ENCODE results near the gene MEP1B.
"Not testable (repeated sequence)": the region's sequence is repeated elsewhere in the genome, so short reads cannot be mapped to it uniquely, and the experiment has no call there.

The MEP1B gene

DNA sequence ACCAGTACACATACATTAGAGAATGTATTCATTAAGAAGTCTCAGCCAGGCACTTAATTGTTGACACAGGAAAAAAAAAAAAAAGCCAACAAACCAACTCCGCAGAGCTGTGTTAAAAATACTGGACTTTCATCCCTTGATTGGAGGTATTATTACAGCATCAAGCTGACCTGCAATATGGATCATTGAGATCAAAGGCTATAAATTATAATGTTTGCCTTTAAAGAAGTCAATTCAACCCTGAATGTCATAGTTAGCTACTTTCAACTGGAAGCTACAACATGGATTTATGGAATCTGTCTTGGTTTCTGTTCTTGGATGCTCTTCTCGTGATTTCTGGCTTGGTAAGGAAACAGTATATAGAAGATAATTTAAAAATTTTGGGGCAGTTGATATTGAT, at the start of gene MEP1B:
Gene MEP1B, plus strand, starts transcription at position 250 of the 400 bp plus-strand sequence. Its CDS starts 32 bp downstream, at position 282.
- H4K20me1 ChIP-seq: no peaks in the 10 kb centered on the region
- no peaks in the 10 kb centered on the region for H3K4me1 ChIP-seq
- no peaks in the 10 kb centered on the region for H3K36me3 ChIP-seq
- H3K9me3 ChIP-seq (replicated peaks in 1 of 11): peaks cover 0 to 11% (median 0%) of the 10 kb centered on the region in 11 experiments; a peak in 5 of 22 replicates
- no peak within 1 kb of the TSS for H3K27ac ChIP-seq
- H3K9ac ChIP-seq: no peak within 1 kb of the TSS
- no peak within 1 kb of the TSS for H3K4me3 ChIP-seq
- H3K27me3 ChIP-seq: no peaks in the 10 kb centered on the region
- H3K4me2 ChIP-seq: no peak within 1 kb of the TSS
- TF ChIP-seq Cebpa-rat (IDR thresholded peaks at IDR 0.05): no peak

DNA sequence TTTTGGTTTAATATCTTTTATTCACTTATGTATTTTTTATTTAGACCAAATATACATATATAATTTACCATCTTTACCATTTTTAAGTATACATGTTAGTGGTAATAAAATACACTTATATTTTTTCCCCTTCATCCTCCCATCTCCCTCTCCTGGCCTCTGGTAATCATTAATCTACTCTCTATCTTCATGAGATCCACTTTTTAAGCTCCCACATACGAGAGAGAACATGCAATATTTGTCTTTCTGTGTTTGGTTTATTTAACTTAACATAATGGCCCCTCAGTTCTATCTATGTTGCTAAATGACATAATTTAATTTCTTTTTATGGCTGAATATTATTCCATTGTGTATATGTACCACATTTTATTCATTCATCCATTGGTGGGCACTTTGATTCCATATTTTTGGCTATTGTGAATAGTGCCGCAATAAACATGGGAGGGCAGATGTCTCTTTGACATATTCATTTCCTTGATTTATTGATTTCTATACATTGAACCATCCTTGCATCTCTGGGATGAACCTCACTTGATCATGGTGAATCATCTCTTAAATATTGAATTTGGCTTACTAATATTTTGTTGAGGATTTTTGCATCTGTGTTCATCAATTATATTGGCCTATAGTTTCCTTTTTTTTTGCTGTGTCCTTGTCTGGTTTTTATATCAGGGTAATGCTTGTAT, 41.5 kb upstream of the MEP1B start:
- H3K27ac ChIP-seq: no peak overlapping the region
- no peak for TF ChIP-seq Cebpa-rat (IDR thresholded peaks at IDR 0.05)
- no peak overlapping the region for H3K4me2 ChIP-seq
- H3K27me3 ChIP-seq: no peaks in the 10 kb centered on the region
- H3K9ac ChIP-seq: no peak overlapping the region
- peaks cover 0 to 16% (median 13%) of the 10 kb centered on the region in 11 experiments; a peak in 14 of 22 replicates for H3K9me3 ChIP-seq (replicated peaks in 1 of 11)
- H3K36me3 ChIP-seq: no peaks in the 10 kb centered on the region
- no peak overlapping the region for H3K4me3 ChIP-seq
- no peaks in the 10 kb centered on the region for H4K20me1 ChIP-seq
- no peaks in the 10 kb centered on the region for H3K4me1 ChIP-seq

DNA sequence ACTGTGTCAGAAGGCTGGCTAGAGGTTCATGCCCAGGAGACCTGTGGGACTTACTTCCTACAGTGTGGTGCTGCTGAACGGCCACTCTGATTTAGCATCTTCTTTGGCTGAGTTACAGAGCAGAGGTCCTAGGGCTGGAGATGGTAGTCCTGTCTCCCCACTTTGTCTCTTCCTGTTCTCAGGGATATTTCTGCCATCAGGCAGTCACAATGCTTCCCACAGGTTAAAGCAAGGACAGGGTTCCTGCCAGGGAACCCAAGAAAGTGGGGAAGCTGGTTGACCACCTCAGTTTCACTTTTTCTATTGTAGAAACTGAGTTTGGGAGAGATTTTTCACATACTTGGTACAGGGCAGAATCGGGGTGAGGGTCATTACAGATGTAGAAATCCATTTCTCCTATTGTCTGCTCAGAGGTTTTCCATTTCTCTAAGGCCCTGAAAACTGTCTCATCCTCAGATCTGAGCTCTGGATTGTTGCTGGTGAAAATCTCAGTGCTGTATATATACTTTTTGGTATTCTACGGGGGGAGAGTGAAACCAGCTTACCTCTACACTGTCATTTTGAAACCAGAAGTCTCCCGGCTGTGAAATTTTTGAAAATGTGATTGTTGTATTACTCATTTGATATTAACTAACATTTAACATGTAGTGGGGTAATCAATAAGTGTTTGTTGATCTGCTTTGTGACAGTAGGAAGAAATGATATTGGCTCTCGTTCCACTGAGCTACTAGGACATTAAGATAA, 37.0 kb upstream of the MEP1B start:
- H3K36me3 ChIP-seq: no peaks in the 10 kb centered on the region
- H3K4me1 ChIP-seq: peaks cover 0 to 7% (median 2%) of the 10 kb centered on the region in 10 experiments; a peak in 2 of 20 replicates
- peaks cover 9 to 33% (median 16%) of the 10 kb centered on the region in 11 experiments; a peak in 17 of 22 replicates for H3K9me3 ChIP-seq (replicated peaks in 1 of 11)
- H3K27me3 ChIP-seq: no peaks in the 10 kb centered on the region
- H3K9ac ChIP-seq: no peak overlapping the region
- TF ChIP-seq Cebpa-rat (IDR thresholded peaks at IDR 0.05): no peak
- no peak overlapping the region for H3K4me2 ChIP-seq
- no peak overlapping the region for H3K27ac ChIP-seq
- H4K20me1 ChIP-seq: no peaks in the 10 kb centered on the region
- H3K4me3 ChIP-seq: no peak overlapping the region

DNA sequence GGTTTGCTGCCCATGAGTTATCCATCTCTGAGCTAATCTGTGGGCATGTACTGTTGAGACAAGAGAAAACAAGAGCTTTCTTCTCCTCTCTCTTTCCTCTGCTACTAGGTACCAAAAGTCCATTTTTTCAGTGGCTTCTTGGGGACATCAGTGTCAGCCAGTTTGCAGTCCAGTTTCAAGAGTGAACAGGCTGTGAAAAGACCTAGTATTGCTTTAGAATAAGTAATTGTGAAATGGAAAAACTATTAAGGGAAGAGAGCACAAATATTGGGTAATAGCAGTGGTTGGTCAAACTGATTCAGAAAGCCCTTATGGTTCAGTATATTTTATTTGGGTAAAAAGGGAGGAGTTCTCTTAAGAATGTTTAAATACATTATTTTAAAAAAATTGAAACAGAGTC, 33.0 kb upstream of the MEP1B start:
- no peak overlapping the region for H3K4me2 ChIP-seq
- H3K36me3 ChIP-seq: no peaks in the 10 kb centered on the region
- H3K27me3 ChIP-seq: no peaks in the 10 kb centered on the region
- no peak overlapping the region for H3K27ac ChIP-seq
- peaks cover 0 to 19% (median 9%) of the 10 kb centered on the region in 11 experiments; a peak in 10 of 22 replicates for H3K9me3 ChIP-seq (replicated peaks in 1 of 11)
- no peak overlapping the region for H3K4me3 ChIP-seq
- no peaks in the 10 kb centered on the region for H4K20me1 ChIP-seq
- H3K4me1 ChIP-seq: peaks cover 0 to 7% (median 4%) of the 10 kb centered on the region in 10 experiments; a peak in 2 of 20 replicates
- no peak for TF ChIP-seq Cebpa-rat (IDR thresholded peaks at IDR 0.05)
- 0 out of 22 replicates have a peak overlapping the region, but pooled peaks of 1 of the 11 experiments have one; percentile 14 for H3K9ac ChIP-seq

DNA sequence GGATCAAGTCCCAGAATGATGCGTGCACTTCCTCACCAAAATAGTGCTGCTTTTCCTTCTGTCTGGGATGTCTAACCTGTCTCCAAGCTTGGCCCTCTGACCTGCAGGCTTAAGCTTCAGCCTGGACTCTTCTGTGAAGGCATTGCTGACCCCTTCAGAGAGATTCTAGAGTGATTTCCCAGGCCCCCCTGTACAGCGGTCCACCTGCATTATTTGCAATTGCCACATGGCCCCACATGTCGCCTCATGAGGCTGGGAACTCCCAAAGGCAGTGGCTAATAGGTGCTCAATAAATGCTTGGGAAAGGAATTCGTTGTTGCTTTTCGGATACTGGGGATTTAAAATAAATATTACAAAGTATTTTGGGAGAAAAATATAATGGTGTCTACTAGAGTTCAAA, 32.3 kb upstream of the MEP1B start:
- Histone ChIP-seq H3K4me3 (no peak overlapping the region), H3K4me2 (peak overlapping the region in 4 of 11 experiments; percentile 2 to 67 (median 21); a peak in 2 of 22 replicates), H3K9me3 (replicated peaks in 1 of 11) (peaks cover 0 to 19% (median 9%) of the 10 kb centered on the region in 11 experiments; a peak in 10 of 22 replicates), H3K36me3 (no peaks in the 10 kb centered on the region), H4K20me1 (no peaks in the 10 kb centered on the region), H3K9ac (peak overlapping the region in 1 of 11 experiments; percentile 33; a peak in 1 of 22 replicates), H3K4me1 (peaks cover 0 to 7% (median 4%) of the 10 kb centered on the region in 10 experiments; a peak in 2 of 20 replicates), H3K27ac (no peak overlapping the region), H3K27me3 (no peaks in the 10 kb centered on the region)
- no peak for TF ChIP-seq Cebpa-rat (IDR thresholded peaks at IDR 0.05)

DNA sequence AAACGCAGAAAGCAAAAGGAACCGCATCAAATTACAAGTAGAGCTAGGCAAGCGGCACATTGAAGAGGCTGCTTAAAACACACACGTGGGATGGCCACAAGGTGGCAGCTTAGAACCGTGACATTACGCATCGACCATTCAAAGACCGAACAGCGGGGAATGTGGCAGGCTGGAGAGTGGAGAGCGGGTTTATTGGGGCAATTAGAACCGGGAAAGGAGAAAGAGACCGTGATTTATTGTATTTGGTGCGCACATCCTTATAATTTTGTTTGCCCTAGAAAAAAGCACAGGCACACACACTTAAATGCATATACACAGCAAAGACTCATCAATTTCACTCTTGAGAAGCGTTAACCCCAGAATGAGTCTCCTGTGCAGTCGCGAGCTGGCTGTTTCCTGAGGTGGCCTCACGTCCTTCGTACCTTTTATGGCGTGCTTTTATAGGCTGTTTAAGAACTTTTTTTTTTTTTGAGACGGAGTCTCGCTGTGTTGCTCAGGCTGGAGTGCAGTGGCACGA, 31.7 kb upstream of the MEP1B start:
- no peaks in the 10 kb centered on the region for H3K36me3 ChIP-seq
- no peak for TF ChIP-seq Cebpa-rat (IDR thresholded peaks at IDR 0.05)
- no peaks in the 10 kb centered on the region for H4K20me1 ChIP-seq
- peaks cover 0 to 19% (median 9%) of the 10 kb centered on the region in 11 experiments; a peak in 10 of 22 replicates for H3K9me3 ChIP-seq (replicated peaks in 1 of 11)
- H3K27ac ChIP-seq: no peak overlapping the region
- H3K4me1 ChIP-seq: peaks cover 0 to 7% (median 4%) of the 10 kb centered on the region in 10 experiments; a peak in 2 of 20 replicates
- no peak overlapping the region for H3K9ac ChIP-seq
- peak overlapping the region in 4 of 11 experiments; percentile 2 to 67 (median 21); a peak in 5 of 22 replicates for H3K4me2 ChIP-seq
- H3K4me3 ChIP-seq: no peak overlapping the region
- H3K27me3 ChIP-seq: no peaks in the 10 kb centered on the region

DNA sequence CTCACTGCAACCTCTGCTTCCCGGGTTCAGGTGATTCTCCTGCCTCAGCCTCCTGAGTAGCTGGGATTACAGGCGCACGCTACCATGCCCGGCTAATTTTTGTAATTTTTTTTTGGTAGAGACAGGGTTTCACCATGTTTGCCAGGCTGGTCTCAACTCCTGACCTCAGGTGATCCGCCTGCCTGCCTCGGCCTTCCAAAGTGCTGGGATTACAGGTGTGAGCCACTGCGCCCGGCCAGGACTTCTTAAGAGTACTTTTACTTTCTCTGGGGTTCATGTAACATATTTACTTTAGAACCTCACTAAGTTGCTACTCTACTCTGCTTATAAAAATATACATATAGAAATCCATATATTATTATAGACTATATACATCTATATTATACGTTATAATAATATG, 31.2 kb upstream of the MEP1B start:
- not testable (repeated sequence) for H3K4me2 ChIP-seq, H3K27ac ChIP-seq, H3K4me3 ChIP-seq

DNA sequence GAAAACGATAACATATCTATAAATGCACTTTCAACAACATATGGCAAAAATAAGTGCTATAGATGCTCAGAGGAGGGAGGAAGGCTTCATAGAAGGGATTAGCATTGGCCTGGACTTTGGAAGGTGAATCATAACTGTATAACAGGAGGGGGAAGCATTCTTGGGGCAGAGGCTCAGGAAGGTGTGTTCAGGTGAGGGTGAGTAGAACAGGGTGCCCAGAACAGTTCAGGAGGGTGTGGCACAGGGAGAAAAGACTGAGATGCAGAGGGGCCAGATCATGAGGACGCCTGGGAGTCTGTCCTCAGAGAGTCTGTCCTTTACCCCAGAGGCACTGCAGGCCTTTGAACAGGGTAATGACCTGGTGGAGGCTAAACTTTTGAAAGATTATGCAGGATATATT, 29.3 kb upstream of the MEP1B start:
- no peak overlapping the region for H3K9ac ChIP-seq
- no peaks in the 10 kb centered on the region for H3K36me3 ChIP-seq
- no peak overlapping the region for H3K4me3 ChIP-seq
- H3K4me1 ChIP-seq: peaks cover 0 to 12% (median 5%) of the 10 kb centered on the region in 10 experiments; a peak in 2 of 20 replicates
- no peaks in the 10 kb centered on the region for H3K9me3 ChIP-seq (replicated peaks in 1 of 11)
- no peaks in the 10 kb centered on the region for H4K20me1 ChIP-seq
- no peak overlapping the region for H3K27ac ChIP-seq
- H3K4me2 ChIP-seq: no peak overlapping the region
- no peaks in the 10 kb centered on the region for H3K27me3 ChIP-seq
- no peak for TF ChIP-seq Cebpa-rat (IDR thresholded peaks at IDR 0.05)

More for the DNA sequence above, 31.2 kb upstream of the MEP1B start:
- H3K27me3 ChIP-seq, H4K20me1 ChIP-seq, H3K4me1 ChIP-seq, H3K9ac ChIP-seq, H3K36me3 ChIP-seq: not testable (repeated sequence)
- peaks cover 0 to 15% (median 7%) of the 10 kb centered on the region in 11 experiments; a peak in 10 of 22 replicates for H3K9me3 ChIP-seq (replicated peaks in 1 of 11)

Measured in BLaER1 treated with 17β-estradiol and CSF1 and Interleukin-3, amounts not matched to agents 10 nM and 100 nM (cell line).